GM21723 (cell line): ENCODE data around the gene FNBP1.
"Not testable (repeated sequence)": the region's sequence is repeated elsewhere in the genome, so short reads cannot be mapped to it uniquely, and the experiment has no call there.

Source experiments
- ATAC-seq: cut with Tn5 transposase; IDR thresholded peaks from one replicate; pipeline ENCODE4 v1.9.1; 2021; ENCODE audit warnings: mild to moderate bottlenecking, moderate library complexity; ENCODE audit not compliant: unreplicated experiment

FNBP1 gene

DNA sequence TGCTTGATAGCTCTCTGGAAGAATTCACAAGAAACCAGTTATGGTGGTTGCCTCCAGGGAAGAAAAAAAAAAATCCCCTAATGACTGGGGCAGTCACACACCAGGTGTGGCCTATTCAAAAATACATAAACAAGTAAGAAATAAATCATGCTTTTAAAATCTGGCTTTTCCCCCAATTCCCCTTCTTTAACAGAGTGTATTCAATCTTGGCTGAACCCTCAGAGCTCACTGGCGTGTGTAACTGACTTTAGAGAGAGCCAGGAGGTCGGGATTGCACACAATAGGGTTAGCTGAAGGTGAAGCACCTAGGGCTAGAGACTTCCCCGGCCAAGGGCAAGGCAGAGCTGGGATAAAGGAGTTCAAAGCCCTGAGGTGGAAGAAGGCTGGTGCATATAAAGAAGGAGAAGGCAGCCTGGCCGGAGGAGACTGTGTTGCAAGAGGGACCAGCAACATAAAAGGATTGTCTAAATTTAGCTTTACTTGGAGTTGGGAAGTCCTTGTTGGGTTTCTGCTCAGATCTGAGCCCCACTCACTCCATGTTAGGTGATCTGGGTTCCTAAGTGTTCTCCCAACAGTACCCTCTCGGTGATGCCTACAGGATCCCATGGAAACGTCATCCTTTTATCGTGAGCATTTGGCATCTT, 19.7 kb downstream of the FNBP1 start:
- ATAC-seq = peak; percentile 48

DNA sequence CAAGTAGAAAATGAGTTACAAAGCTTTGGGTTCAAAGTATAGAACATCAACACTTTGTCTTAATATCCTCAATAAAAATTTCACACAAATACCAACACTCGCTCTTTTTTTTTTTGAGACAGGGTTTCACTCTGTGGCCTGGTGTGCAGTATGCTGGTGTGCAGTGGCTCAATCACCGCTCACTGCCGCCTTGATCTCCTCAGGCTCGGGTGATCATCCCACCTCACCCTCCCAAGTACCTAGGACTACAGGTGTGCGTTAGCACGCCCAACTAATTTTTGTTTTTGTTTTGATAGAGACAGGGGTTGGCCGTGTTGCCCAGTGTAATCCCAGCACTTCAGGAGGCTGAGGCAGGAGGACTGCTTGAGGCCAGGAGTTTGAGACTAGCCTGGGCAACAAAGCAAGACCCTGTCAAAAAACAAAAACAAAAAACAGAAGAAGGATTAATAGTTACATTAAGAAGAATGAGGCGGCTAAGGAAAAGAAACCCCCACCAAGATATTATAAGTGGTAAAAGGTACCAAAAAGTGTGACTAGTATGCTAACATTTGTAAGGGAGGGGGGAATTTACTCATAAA, 20.3 kb downstream of the FNBP1 start:
- no peak for ATAC-seq

DNA sequence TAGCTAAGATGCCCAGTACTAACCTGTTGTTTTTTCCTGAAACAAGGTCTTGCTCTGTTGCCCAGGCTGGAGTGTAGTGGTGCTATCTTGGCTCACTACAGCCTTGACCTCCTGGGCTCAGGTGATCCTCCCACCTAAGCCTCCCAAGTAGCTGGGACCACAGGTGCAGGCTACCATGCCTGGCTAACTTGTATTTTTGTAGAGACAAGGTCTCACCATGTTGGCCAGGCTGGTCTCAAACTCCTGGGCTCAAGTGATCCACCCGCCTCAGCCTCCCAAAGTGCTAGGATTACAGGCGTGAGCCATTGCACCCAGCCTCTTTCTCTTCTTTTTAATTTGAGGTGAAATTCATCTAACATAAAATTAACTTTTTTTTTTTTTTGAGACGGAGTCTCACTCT, 21.1 kb downstream of the FNBP1 start:
- not testable (repeated sequence) for ATAC-seq

DNA sequence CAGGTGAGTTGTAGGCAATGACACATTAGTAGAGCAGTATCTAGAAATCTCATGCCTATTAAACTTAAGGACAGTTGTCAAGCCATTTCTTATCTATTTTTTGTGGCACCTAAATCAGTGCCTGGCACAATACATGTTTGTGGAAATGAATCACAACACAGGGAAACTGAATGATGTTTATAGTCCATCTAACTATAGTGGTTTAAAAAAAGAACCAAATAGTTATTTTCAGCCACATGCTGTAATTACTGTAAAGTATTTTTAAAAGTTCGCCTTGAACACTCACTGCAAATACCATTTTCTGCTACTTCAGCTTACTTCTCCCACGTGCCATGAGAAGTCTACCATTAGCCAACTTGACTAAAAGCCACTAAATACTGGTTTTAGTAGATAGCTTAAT, 21.9 kb downstream of the FNBP1 start:
- no peak for ATAC-seq

DNA sequence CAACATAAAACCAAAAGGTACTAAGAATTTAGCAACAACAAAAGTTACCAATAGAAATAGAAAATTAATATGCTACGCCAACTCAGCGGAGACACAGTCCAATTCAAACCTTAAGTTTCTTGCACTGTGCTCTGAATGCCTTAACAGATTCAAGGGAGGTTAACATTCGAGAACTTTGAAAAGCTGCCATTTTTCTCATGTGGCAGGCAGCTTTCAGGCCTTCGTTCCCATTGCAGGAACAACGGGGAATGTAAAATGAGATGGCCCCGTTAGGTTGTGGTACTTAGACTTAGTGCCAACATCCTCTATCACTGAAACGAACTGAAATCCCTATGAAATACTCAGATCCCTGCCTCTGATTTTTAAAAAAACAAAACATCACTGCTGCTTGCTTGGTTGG, 22.4 kb downstream of the FNBP1 start:
- ATAC-seq = no peak

DNA sequence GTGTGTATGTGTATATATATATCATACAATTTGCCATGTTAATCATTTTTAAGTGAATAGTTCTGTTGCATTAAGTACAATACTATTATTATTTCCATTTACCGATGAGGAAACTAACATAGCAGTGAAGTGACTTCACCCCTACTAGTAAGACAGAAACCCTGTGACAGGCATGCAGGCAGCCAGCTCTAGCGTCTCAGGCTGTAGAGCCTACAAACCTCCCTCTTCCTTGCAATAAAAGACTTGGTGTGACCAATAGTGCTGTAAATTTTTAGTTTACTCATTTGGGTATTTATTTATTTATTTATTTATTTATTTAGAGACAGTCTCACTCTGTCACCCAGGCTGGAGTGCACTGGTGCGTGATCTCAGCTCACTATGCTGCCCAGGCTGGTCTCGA, 24.7 kb downstream of the FNBP1 start:
- no peak for ATAC-seq

DNA sequence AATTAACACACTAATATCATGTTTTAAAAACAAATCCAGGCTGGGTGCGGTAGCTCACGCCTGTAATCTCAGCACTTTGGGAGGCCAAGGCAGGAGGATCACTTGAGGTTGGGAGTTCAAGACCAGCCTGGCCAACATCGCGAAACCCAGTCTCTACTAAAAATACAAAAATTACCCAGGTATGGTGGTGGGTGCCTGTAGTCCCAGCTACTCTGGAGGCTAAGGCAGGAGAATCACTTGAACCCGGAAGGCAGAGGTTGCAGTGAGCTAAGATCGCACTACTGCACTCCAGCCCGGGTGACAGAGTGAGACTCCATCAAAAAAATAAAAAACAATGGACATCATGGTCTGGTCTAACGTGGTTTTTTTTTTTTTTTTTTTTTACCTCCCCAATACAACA, 25.5 kb downstream of the FNBP1 start:
- not testable (repeated sequence) for ATAC-seq

DNA sequence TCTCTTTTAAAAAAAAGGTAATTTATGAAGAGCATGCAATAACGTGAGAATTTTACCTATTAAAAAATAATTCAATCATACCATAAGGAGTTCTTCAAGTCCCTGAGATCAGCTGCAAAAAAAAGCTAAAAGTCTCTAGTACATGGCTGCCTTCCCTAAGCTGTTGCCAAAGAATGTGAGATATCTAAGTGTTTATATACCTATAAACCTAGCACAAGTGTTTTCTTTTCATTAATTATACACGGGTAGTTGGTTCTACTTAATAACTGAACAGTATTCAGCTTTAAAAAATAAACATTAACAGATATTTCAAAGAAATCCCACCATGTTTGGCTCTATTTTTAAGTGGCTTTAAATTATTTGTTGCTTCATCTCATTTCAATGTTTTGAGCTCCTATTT, 25.9 kb downstream of the FNBP1 start:
- ATAC-seq = no peak

DNA sequence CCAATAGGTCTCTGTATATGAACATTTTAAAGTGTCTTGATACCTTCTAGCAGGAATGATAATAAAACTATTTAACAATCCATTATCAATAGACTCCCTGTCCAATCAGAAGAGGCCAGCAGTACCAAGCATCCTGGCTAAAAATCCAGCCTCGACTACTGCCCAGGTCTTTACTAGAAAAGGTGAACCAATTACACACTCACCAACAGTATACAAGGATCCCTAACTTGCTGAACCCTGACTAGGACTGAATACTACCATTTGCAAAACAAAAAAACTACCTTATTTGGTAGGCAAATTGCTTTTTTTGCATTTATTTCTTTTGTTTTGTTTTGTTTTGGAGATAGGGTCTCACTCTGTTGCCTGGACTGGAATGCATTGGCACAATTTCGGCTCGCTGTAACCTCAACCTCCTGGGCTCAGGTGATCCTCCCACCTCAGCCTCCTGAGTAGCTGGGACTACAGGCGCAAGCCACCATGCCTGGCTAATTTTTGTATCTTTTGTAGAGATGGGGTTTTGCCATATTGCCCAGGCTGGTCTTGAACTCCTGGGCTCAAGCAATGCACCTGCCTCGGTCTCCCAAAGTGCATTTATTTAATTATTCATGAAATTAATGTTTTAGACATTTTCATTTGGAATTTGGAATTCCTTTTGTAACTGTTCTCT, 27.5 kb downstream of the FNBP1 start:
- no peak for ATAC-seq

DNA sequence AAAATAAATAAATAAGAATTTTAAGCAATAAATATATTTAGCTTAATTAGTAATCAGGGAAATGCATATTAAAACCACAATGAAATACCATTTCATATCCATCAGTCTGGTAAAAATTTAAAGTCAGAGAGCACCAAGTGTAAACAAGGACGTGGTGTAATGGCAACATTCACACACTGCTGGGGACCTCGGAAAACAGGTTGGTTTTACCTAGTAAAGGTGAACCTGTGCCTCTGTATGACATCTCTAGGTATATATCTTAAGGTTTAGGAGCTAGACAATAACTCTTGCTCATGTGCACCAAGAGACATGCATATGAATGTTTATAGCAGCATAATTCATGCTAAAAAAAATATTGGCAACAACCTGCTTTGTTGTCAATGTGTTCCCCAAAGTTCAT, 29.7 kb downstream of the FNBP1 start:
- ATAC-seq = no peak

DNA sequence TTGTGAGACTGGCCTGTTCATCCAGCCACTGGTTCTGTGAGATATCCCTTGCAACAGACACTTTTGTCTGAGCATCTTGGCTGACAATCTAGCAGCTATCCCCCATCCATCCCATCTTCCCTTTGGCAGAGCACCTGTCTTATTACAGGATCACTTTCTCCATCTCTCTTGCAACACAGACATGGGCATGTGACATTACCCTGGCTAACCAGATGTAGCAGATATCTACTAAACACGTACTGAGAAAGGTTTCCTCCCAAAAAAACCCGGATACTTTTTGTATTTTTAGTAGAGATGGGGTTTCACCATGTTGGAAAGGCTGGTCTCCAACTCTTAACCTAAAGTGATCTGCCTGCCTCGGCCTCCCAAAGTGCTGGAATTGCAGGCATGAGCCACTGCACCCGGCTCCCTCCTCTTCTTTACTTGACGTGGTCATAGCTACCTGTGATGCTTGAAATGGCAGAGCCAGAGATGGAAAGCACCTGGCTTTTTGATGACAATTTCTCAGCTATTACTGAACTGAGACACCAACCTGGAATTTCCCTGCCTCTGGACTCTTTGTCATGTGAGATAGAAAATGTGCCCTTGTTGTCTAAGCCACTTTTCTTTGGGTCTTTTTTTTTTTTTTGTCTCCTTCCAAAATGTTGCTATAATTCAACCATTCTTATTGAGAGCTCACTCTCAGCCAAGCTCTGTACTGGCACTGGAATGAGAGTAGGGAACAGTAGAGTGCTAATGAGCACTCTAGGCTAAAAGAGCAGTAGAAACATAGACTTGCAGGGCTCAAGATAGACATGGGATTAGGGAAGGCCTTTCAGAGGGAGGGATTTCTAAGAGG, 32.6 kb downstream of the FNBP1 start:
- ATAC-seq = peak; percentile 32

DNA sequence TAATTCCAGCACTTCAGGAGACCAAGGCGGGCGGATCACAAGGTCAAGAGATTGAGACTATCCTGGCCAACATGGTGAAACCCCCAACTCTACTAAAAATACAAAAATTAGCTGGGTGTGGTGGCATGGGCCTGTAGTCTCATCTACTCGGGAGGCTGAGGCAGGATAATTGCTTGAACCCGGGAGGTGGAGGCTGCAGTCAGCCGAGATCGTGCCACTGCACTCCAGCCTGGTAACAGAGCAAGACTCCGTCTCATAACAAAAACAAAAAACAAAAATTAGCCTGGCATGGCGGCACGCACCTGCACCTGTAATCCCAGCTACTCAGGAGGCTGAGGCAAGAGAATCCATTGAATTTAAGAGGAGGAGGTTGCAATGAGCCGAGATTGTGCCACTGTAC, 33.4 kb downstream of the FNBP1 start:
- not testable (repeated sequence) for ATAC-seq

DNA sequence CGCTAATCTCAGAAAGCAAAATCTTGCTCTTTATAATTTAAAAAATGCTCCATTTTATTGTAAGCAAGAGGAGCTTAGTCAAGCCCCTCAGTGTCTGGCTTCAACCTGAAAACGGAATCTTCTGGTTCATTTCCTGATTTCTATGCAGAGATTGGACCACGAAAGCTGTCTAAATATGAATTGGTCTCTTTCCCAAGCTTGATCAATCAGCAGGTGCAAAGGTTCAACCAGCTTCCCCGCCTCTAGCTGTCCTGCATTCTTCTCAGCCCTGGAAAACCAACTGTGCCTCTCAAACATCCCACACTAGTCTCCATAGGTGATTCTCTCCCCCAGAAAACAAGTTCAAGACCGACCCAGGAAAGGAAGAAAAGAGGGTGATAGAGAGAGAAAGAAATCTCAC, 34.5 kb downstream of the FNBP1 start:
- no peak for ATAC-seq

DNA sequence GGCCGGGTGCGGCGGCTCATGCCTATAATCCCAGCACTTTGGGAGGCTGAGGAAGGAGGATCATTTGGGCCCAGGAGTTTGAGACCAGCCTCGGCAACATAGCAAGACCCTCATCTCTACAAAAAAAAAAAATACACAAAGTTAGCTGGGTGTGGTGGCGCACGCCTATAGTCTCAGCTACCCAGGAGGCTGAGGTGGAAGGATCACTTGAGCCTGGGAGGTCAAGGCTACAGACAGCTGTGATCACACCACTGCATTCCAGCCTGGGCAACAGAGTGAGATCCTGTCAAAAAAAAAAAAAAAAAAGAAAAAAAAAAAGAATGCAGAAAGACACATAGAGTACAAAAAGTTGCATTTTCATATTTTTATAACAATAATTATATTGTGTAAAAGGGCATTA, 36.0 kb downstream of the FNBP1 start:
- not testable (repeated sequence) for ATAC-seq

DNA sequence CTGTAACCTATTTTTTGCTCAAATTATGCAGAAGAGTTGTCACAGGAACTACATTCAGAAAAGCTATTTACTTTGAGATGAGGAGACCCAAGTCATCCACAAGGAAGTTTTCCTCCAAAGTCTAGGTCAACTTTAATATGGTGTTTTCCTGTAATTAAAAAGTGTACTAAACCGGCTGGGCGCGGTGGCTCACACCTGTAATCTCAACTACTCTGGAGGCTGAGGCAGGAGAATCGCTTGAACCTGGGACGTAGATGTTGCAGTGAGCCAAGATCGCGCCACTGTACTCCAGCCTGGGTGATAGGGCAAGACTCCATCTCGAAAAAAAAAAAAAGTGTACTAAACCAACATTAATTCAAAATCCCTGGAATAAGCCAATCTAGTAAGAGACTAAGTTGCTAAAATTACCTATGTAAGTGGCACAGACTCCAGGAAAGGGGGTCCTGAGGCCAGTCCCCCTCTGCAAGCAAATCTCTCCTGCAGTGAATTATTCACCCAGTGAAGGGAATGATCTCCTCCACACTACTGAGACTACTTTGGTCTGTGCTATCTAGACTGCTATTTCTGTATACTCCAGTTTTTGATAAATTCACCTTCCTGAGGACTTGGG, 38.9 kb downstream of the FNBP1 start:
- no peak for ATAC-seq

DNA sequence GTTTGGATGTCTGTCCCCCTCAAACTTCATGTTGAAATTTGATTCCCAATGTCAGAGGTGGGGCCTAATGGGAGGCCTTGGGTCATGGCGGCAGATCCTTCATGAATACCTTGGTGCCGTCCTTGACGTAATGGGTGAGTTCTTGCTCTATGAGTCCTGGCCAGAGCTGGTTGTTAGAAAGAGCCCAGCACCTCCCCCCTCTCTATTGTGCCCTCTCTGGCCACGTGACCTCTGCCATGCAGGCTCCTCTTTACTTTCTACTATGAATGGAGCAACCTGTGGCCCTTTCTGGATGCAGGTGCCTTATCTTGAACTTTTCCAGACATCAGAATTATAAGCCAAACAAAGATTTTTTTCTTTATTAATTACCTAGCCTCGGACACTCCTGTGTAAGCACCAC, 40.7 kb downstream of the FNBP1 start:
- no peak for ATAC-seq

DNA sequence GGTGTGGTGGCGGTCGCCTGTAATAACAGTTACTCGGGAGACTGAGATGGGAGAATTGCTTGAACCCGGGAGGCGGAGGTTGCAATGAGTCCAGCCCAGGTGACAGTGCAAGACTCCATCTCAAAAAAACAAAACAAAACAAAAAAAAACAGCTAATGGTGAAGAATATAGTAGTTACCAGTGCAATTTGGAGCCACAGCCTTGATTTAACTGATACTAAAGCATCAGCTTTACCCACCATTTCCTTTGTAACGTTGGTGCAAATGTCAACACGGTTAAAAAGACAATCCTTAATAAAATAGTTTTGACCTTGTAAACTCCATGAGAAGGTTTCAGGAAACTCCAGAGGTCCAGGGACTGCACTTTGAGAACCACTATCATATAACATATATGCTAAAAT, 41.8 kb downstream of the FNBP1 start:
- ATAC-seq = no peak

DNA sequence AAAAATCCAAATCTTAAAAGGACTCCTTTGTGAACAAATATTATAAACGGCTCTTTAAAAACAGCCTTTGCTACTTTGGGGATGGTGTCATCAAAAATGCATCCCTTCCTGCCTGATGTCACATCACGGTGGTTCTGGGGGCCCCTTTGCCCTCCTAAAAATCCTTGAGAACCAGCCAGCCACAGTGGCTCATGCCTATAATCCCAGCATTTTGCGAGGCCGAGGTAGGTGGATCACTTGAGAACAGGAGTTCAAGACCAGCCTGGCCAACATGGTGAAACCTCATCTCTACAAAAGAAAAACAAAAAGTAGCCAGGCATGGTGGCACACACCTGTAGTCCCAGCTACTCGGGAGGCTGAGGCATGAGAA, 43.9 kb downstream of the FNBP1 start:
- ATAC-seq = no peak

DNA sequence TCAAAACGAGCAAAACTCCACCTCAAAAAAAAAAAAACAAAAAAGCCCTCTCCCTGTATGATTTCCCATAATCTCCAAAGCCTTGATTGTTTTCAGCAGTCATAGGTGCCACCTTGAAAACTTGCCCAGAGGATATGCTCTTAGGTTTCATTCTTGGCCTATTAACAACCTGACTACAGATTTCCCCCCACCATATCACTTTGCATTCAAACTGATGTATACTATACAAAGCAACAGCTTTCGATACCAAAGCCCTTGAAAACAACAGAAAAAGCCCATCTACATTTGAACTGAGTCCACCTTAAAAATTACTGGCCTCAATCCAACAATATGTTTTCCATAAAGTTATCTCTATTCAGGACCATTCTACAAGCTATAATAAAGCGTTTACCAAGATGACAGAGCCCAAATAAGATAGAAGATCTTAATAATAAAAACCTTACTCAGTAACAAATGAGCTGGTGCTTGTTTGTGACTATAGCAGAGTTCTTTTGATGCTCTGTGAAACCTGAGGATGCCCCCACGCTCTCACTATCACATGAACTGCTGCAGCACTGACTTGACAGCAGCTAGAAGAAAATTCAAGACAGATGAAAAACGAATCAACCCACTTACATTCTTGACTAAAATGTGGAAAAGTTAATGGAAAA, 44.4 kb downstream of the FNBP1 start:
- no peak for ATAC-seq

DNA sequence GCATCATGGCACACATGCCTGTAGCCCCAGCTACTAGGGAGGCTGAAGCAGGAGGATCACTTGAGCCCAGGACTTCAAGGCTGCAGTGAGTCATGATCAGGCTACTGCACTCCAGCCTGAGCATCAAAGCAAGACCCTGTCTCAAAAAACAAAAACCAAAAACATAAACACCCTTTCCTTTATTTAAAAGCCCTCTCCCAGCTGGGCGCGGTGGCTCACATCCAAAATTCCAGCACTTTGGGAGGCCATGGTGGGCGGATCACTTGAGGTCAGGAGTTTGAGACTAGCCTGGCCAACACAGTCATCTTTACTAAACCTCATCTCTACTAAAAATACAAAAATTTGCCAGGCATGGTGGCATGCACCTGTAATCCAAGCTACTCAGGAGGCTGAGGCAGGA, 45.3 kb downstream of the FNBP1 start:
- ATAC-seq = not testable (repeated sequence)
